NCI-H2081 (cell line): ENCODE results near the gene SNX32.
A peak's percentile ranks its signal among the peaks of the same experiment; 100 is the strongest.

ENCODE experiments used
- DNase-seq, 2 experiments: peaks; one replicate each; lab custom pipeline; 2025; lab: John Stamatoyannopoulos, UW

The SNX32 gene

DNA sequence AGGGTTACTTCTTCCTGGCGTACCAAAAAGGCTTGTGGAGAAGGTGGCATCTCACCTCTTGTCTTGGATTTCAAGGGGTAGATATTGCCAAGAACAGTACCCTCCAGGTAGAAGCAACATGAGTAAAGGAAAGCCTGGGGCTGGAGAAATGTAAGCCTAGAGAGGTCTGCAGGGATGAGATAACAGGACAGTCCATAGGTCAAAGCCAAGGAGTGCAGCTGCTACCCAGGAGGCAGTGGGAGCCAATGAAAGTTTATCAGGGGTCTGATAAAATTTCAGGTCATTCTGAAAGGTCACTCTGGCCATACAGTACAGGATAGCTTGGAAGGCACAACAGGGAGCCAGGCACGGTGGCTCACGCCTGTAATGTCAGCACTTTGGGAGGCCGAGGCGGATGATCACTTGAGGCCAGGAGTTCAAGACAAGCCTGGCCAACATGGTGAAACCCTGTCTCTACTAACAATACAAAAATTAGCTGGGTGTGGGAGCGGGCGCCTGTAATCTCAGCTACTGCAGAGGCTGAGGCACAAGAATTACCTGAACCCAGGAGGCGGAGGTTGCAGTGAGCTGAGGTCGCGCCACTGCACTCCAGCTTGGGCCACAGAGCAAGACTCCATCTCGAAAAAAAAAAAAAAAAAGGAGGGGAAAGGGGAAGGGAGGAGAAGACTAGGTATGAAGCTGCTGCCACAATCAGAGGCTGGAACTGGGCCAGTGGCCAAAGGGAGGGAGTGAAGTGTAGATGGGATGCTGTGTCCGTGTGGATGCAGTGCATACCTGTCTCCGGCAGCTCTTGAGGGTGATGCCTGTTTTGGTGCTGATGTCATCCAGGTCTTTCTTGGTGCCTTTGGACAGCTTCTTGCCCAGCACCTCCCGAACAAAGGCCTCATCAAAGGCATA lies 53.3 kb downstream of the SNX32 start:
- DNase-seq = peak in 1 of 2 experiments; percentile 13

GRCh38 chr11:65887723-65888162 lies 54.0 kb downstream of the SNX32 start:
- no peak for DNase-seq

DNA sequence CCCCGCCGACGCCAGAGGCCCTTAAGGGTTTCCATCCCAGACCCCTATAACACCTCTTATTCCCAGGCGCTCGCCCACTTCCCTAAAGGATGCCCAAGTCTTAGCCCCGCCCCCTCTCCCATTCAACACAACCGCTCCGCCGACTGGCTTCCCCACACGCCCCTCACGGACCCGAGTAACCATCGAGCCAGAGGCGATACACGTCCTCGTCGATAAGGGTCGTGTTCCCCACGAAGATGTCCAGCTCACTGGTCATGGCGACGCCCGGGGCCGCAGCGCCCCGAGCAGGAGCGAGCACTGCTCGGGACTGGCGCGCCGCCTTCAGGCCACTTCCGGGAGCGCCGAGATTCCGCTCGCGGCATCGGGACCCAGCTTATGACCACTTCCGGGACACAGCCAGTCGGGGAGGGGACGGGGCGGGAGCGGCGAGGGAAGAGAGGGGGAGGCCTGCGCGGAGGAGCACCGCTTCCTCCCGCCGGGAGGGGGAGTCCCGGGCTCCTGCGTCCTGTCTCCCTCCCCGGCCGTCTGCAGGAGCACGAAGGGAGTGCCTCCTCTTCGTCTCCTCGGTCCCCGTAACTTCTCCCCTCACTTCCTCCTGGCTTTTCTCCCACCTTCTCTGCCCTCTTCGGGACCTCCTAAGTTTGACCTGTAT lies 54.5 kb downstream of the SNX32 start, which contains the start of gene FIBP:
Gene FIBP, minus strand, starts transcription at position 309 of the 652 bp plus-strand sequence. Its CDS starts 53 bp downstream, at position 256.
- peak; percentile 95 for DNase-seq

GRCh38 chr11:65890324-65891218 lies 56.8 kb downstream of the SNX32 start, which contains the start of gene CCDC85B:
CCDC85B (plus strand) TSS chr11:65890673; CDS start chr11:65890784, 111 bp downstream.
- peak; percentile 92 to 95 for DNase-seq

- peak; percentile 64 to 75 for DNase-seq
These were observed 57.7 kb downstream of the SNX32 start for GRCh38 chr11:65891219-65892136.

- DNase-seq = peak in 1 of 2 experiments; percentile 16
These were observed 58.4 kb downstream of the SNX32 start for GRCh38 chr11:65892137-65892540.

DNA sequence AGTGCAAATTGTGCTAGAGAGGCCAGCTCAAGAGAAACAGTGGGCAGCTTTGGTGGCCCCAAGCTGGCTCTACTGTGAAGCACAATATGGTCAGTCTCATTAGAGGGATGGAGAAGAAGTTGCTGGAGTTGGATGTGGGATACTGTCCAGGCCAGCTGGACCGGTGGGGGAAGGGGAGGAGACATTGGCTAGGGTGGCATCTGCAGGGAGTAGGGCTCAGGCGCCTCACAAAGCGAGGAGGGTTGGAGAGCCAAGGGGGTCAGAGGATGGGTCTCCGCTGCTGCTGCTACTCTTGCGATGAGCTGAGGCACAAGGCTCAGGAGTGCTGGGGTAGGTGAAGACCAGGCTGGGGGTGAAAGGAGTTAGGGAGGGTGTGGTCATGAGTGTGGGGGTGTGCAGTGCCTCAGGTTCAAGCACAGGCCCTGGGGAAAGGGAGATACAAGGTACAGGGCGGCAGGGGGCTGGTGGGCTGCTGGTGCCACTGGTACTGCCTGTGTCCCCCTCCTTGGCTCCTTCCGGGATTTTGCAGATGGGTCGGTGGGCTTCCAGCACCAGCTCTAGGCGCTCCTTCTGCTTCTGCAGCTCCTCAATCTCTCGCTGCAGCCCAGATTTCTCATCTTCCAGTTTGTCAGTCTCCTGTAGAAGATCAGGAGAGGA lies 59.0 kb downstream of the SNX32 start:
- no peak for DNase-seq

DNA sequence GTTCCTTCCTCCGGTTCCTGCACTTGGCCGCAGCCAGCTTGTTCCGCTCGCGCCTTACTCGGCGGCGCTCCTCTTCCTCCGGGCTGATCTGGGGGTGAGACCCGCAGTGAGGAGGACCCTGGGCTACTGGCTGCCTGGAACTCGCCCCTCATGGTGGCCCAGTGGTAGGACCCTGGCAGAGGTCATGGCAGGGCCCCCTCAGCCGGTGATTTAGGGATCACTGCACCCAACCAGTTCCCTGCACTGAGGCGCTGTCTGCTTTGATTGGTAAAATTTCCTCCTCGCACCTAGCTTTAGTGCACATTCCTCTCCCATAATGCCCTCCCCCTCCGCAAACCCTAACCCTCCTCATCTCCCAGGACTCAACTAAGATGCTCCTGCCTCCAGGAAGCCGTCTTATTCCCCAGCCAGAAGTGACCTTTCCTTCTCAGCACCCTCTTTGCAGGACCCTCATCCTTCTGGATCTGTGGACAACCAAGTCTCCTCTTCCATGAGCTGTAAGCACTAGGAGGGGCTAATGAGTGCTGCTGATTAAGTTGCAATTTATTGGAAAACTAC lies 60.4 kb downstream of the SNX32 start:
- DNase-seq = no peak

DNA sequence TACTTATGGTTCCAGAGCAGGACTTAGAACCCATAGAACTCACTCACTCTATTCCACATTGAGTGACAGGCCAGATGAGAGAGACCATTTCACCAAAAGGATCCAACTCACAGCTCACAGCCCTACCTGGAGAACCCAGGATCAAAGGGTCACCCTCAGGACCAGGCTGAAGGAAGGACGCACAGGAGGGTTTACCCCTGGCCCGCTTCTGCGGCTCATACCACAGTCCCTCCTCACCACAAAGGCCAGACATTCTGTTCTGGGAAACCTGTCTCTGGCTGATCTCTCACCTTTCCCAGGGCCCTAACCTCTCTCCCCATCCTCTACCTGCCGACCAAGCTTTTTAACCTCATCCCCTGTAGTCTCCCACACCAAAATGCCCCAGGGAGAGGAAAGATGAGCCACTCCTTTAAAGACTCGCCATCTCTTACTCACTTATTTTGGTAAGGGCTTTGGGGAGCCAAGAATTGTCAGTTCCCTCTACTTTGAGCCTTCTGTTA lies 61.8 kb downstream of the SNX32 start:
- DNase-seq = no peak

DNA sequence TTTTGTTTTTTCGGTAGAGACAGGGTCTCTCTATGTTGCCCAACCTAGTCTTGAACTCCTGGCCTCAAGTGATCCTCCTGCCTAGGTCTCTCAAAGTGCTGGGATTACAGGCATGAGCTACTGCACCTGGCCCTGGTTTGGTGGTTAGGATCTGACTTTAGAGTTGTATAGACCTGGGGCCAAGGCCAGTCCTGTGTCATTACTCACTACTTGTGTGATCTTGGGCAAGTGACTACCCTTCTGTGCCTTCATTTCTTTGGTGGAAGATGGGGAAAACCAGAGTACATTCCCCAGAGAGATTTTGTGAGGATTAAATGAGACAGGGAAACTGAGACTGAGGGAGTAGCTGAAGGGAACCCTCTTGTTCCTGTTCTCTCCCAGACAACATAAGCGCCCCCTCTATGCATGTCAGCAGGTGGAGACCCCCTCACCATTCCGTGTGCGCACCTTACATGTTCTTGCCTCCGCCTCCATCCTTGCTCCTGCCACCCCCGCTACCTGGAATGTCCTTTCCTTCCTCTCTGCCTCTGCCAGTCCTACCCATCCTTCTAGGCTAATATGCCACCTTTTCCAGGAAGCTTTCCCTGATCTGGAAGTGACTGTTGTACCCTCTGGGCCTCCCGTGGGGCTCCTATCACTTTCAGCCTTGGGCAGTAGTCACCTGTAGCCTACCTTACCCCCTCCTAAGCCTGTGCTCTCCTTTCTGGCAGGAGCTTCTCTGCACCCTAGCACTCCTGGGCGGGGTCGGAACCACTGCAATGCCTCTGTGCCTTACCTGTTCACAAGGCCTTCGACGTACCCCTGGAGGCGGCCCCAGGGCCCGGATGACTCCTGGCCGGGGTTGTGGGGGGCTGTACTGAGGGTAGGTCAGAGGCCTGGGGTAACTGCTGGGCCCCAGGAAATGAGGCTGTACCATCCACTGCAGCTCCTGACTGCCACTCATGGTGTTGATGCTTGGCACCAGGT lies 62.6 kb downstream of the SNX32 start:
- DNase-seq = no peak

GRCh38 chr11:65897020-65897471 lies 63.3 kb downstream of the SNX32 start:
- no peak for DNase-seq

DNA sequence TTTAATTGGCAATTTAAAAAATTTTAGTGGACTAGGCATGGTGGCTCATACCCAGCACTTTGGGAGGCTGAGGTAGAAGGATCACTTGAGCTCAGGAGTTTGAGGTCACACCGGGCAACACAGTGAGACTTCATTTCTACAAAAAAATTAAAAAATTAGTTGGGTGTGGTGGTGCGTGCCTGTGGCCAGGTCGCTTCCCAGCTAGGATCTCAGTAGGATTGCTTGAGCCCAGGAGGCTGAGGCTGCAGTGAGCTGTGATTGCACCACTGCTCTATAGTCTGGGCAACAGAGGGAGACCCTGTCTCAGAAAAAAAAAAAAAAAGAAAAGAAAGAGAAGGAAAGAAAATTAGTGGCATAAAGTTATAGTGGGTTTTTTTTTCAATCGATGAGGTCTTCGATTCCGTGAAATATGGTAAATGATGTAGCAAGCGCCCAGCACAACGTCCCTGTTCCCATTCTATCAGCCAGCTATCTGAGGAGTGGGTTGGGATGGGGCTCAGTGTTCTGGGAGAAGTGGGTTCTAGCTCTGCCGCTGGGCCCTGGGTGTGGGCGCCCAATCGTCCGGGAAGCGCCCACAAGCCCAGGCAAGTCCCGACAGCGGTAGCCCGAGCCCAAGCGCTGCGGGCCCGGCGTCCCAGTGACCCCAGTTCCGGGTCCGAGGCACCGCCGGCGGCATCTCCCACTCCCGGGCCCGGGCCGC lies 65.0 kb downstream of the SNX32 start:
- DNase-seq = no peak

GRCh38 chr11:65899356-65900124 lies 65.8 kb downstream of the SNX32 start:
- DNase-seq = no peak

GRCh38 chr11:65900125-65900898 lies 66.5 kb downstream of the SNX32 start, which contains the start of gene FOSL1:
FOSL1 (minus strand) TSS chr11:65900388; CDS start chr11:65900339, 49 bp downstream.
- DNase-seq = peak; percentile 34 to 69

DNA sequence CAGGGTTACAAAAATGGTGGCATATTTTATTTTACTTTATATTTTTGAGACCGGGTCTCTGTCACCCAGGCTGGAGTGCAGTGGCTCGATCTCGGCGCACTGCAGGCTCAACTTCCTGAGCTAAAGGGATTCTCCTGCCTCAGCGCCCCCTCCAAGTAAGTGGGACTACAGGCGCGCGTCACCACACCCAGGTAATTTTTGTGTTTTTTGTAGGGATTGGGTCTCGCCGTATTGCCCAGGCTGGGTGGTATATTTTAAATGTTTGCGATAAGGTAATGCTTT lies 67.1 kb downstream of the SNX32 start:
- no peak for DNase-seq

DNA sequence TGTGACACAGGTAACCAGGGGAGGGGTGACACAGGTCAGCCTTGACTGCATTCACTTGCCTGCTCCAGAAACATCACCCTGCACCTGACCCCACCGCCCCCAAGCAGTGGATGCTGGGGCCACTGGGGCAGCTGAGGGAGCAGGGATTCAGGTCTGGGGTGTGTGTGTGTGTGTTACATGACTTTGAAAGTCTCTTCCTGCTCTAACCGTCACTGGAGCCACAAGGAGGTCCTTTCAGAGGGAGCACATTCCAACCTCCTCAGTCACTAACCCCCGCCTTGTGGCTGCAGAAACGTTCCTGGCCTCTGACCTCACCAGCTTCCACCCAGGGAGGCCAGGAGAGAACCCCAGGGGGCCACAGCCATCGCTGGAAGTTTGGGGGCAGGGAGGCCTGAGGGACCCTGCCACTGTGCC lies 69.3 kb downstream of the SNX32 start:
- DNase-seq = no peak
